Endodermal cell (in vitro differentiated cells): ENCODE data around the gene ADCY2. TPM values are rescaled to one million over a fixed set of nuclear protein-coding genes. Genes with fewer than 3 reads are reported as not detected.

ENCODE experiments used
- DNase-seq: peaks from one replicate; pipeline ENCODE4 v3.0.0-alpha.2; 2017
- H3K27ac ChIP-seq: 2 replicates; pipeline ENCODE4 v1.5.1; 2013; ENCODE audit warnings: mild to moderate bottlenecking, low read depth, low read length, moderate library complexity
- H3K27me3 ChIP-seq: 2 replicates; pipeline ENCODE4 v1.6.1; 2013; ENCODE audit warnings: mild to moderate bottlenecking, low read length, moderate library complexity; ENCODE audit not compliant: insufficient read depth, control insufficient read depth, poor library complexity, severe bottlenecking
- H3K36me3 ChIP-seq: 2 replicates; pipeline ENCODE4 v1.7.0; 2013; ENCODE audit warnings: mild to moderate bottlenecking, low read length, moderate library complexity; ENCODE audit not compliant: control insufficient read depth, insufficient read depth
- H3K4me1 ChIP-seq: one replicate; pipeline ENCODE4 v1.7.0; 2013; ENCODE audit warnings: low read length; ENCODE audit not compliant: control insufficient read depth, insufficient read depth
- H3K4me3 ChIP-seq: 2 replicates; pipeline ENCODE4 v1.5.1; 2013; ENCODE audit warnings: mild to moderate bottlenecking, low read length, moderate library complexity
- H3K9ac ChIP-seq: 2 replicates; pipeline ENCODE4 v1.6.1; 2013; ENCODE audit warnings: mild to moderate bottlenecking, low read length, moderate library complexity; ENCODE audit not compliant: poor library complexity, severe bottlenecking; ENCODE audit errors: extremely low read depth
- H3K9me3 ChIP-seq: 2 replicates; pipeline ENCODE4 v1.6.1; 2013; ENCODE audit warnings: mild to moderate bottlenecking, low read length, moderate library complexity; ENCODE audit not compliant: control insufficient read depth
- H3K27ac Mint-ChIP-seq: 2 replicates; pipeline ENCODE4 v1.8.0; 2020; ENCODE audit warnings: mixed read lengths
- H3K27me3 Mint-ChIP-seq: 2 replicates; pipeline ENCODE4 v1.8.0; 2021; ENCODE audit warnings: mild to moderate bottlenecking, mixed read lengths; ENCODE audit not compliant: insufficient read depth
- H3K36me3 Mint-ChIP-seq: 2 replicates; pipeline ENCODE4 v1.8.0; 2020; ENCODE audit warnings: low read depth, mixed read lengths
- H3K4me1 Mint-ChIP-seq: 2 replicates; pipeline ENCODE4 v1.8.0; 2020; ENCODE audit warnings: mixed read lengths
- H3K4me3 Mint-ChIP-seq: 2 replicates; pipeline ENCODE4 v1.8.0; 2020; ENCODE audit warnings: mild to moderate bottlenecking, moderate library complexity, mixed read lengths
- H3K9me3 Mint-ChIP-seq: 2 replicates; pipeline ENCODE4 v1.8.0; 2020; ENCODE audit warnings: mild to moderate bottlenecking, mixed read lengths
- CTCF ChIP-seq: fragments of 200-600 bp; sonication (generic); conservative IDR thresholded peaks from 2 replicates; pipeline ENCODE4 v1.5.0; 2021; ENCODE audit warnings: antibody characterized with exemption, mild to moderate bottlenecking
- WGBS, 2 experiments: methylation state at CpG; one replicate each; pipeline versions ENCODE4 v1.1.5 to v1.1.7; 2013; ENCODE audit warnings: missing lambda C conversion rate in 2 of 2, mixed read lengths in 1 of 2; ENCODE audit not compliant: insufficient coverage in 1 of 2, insufficient read length in 1 of 2; 5-methylcytosine and 5-hydroxymethylcytosine counted together
- total RNA-seq, 2 donors: library from RNA; stranded (reverse); fragmentation: NEBNext Ultra II Directional in 1 of 2; extraction: Animal tissue kit (Norgen Biotek cat#: 25700) in 1 of 2; gene quantifications; 2 replicates in 1 of 2; 3 replicates in 1 of 2; pipeline ENCODE4 v1.2.1, GENCODE V29; 2021

ADCY2 gene
- total RNA-seq, 2 donors from 2014 or later: 61.5 to 63.2 TPM

- Histone ChIP-seq H3K4me3 (no peak overlapping the region), H3K9ac (no peak overlapping the region), H3K36me3 (no peaks in the 10 kb centered on the region), H3K9me3 (no peaks in the 10 kb centered on the region), H3K27me3 (no peaks in the 10 kb centered on the region), H3K4me1 (no peaks in the 10 kb centered on the region), H3K27ac (peak overlapping the region; percentile 68)
- Mint-ChIP-seq H3K27me3 (no peaks in the 10 kb centered on the region), H3K36me3 (peaks cover 18% of the 10 kb centered on the region), H3K4me1 (peaks cover 5% of the 10 kb centered on the region), H3K27ac (no peak overlapping the region), H3K9me3 (no peaks in the 10 kb centered on the region), H3K4me3 (no peak overlapping the region)
- WGBS, 2 experiments: 98 to 100% methylated on average over 2 to 5 of the region's 5 CpGs
- no peak for DNase-seq
- no peak for TF ChIP-seq CTCF
Measured at GRCh38 chr5:7793895-7794294, 398.0 kb downstream of the ADCY2 start.

- Histone ChIP-seq H3K27ac (peak overlapping the region; percentile 68), H3K27me3 (no peaks in the 10 kb centered on the region), H3K9ac (no peak overlapping the region), H3K4me3 (no peak overlapping the region), H3K4me1 (no peaks in the 10 kb centered on the region), H3K36me3 (no peaks in the 10 kb centered on the region), H3K9me3 (no peaks in the 10 kb centered on the region)
- H3K36me3 Mint-ChIP-seq: peaks cover 17% of the 10 kb centered on the region
- no peaks in the 10 kb centered on the region for H3K9me3 Mint-ChIP-seq
- H3K27me3 Mint-ChIP-seq: no peaks in the 10 kb centered on the region
- no peak overlapping the region for H3K27ac Mint-ChIP-seq
- no peak overlapping the region for H3K4me3 Mint-ChIP-seq
- DNase-seq: no peak
- H3K4me1 Mint-ChIP-seq: peaks cover 5% of the 10 kb centered on the region
- TF ChIP-seq CTCF: no peak
- WGBS, 2 experiments: 76 to 87% methylated on average over 4 to 5 of the region's 5 CpGs
Measured at GRCh38 chr5:7794311-7794710, 398.4 kb downstream of the ADCY2 start.

GRCh38 chr5:7794823-7795222 is 398.9 kb downstream of the ADCY2 start:
- Mint-ChIP-seq H3K27ac (no peak overlapping the region), H3K27me3 (no peaks in the 10 kb centered on the region), H3K9me3 (no peaks in the 10 kb centered on the region), H3K4me1 (peaks cover 5% of the 10 kb centered on the region), H3K4me3 (no peak overlapping the region), H3K36me3 (peaks cover 12% of the 10 kb centered on the region)
- WGBS, 2 experiments: 93 to 100% methylated on average over 1 of the region's 1 CpG
- no peak overlapping the region for H3K27ac ChIP-seq
- H3K36me3 ChIP-seq: no peaks in the 10 kb centered on the region
- DNase-seq: no peak
- H3K9me3 ChIP-seq: no peaks in the 10 kb centered on the region
- no peaks in the 10 kb centered on the region for H3K27me3 ChIP-seq
- H3K4me1 ChIP-seq: no peaks in the 10 kb centered on the region
- no peak for TF ChIP-seq CTCF
- H3K9ac ChIP-seq: no peak overlapping the region
- H3K4me3 ChIP-seq: no peak overlapping the region
